GM21723 (cell line): ENCODE results near the gene TEX52.

ENCODE experiments used
- ATAC-seq: cut with Tn5 transposase; IDR thresholded peaks from one replicate; pipeline ENCODE4 v1.9.1; 2021; ENCODE audit warnings: mild to moderate bottlenecking, moderate library complexity; ENCODE audit not compliant: unreplicated experiment

The TEX52 gene

GRCh38 chr12:2857021-2857431, at the start of gene TEX52:
TSS of gene TEX52 (minus strand) at chr12:2857039. CDS start at chr12:2857026, 13 bp downstream.
- no peak for ATAC-seq

GRCh38 chr12:2904260-2904659, 47.4 kb upstream of the TEX52 start:
- ATAC-seq: no peak

- ATAC-seq: no peak
Measured at GRCh38 chr12:2902272-2902880, 45.5 kb upstream of the TEX52 start.

- no peak for ATAC-seq
Measured at GRCh38 chr12:2900642-2901041, 43.8 kb upstream of the TEX52 start.

GRCh38 chr12:2897418-2897817, 40.6 kb upstream of the TEX52 start:
- no peak for ATAC-seq

GRCh38 chr12:2895511-2895910, 38.7 kb upstream of the TEX52 start:
- ATAC-seq: no peak

GRCh38 chr12:2895051-2895451, 38.2 kb upstream of the TEX52 start:
- ATAC-seq: no peak

GRCh38 chr12:2893007-2893406, 36.2 kb upstream of the TEX52 start:
- no peak for ATAC-seq

- no peak for ATAC-seq
Measured at GRCh38 chr12:2892246-2892645, 35.4 kb upstream of the TEX52 start.

- ATAC-seq: peak; percentile 17
Measured at GRCh38 chr12:2891240-2892053, 34.6 kb upstream of the TEX52 start.

- ATAC-seq: peak; percentile 96
Measured at GRCh38 chr12:2890388-2891239, 33.8 kb upstream of the TEX52 start, which contains the start of gene TULP3. TSS of gene TULP3 (plus strand) at chr12:2890891. CDS start at chr12:2890948, 57 bp downstream.

- ATAC-seq: no peak
Measured at GRCh38 chr12:2890001-2890387, 33.2 kb upstream of the TEX52 start.

GRCh38 chr12:2886768-2887450, 30.1 kb upstream of the TEX52 start:
- no peak for ATAC-seq

- ATAC-seq: no peak
Measured at GRCh38 chr12:2884810-2885209, 28.0 kb upstream of the TEX52 start.

GRCh38 chr12:2879853-2880252, 23.0 kb upstream of the TEX52 start:
- ATAC-seq: no peak

GRCh38 chr12:2877953-2878732, 21.3 kb upstream of the TEX52 start:
- no peak for ATAC-seq

GRCh38 chr12:2877047-2877952, 20.5 kb upstream of the TEX52 start, which contains the start of the genes FOXM1 and RHNO1:
TSS of gene FOXM1 (minus strand) at chr12:2877174. CDS start at chr12:2874478, 2,696 bp downstream.
TSS of gene RHNO1 (plus strand) at chr12:2877223. CDS start at chr12:2885367, 8,144 bp downstream.
- peak; percentile 75 for ATAC-seq

GRCh38 chr12:2876431-2877046, 19.7 kb upstream of the TEX52 start:
- peak; percentile 36 for ATAC-seq
